ENCODE data around the gene SPACA7.

SPACA7 gene

DNA sequence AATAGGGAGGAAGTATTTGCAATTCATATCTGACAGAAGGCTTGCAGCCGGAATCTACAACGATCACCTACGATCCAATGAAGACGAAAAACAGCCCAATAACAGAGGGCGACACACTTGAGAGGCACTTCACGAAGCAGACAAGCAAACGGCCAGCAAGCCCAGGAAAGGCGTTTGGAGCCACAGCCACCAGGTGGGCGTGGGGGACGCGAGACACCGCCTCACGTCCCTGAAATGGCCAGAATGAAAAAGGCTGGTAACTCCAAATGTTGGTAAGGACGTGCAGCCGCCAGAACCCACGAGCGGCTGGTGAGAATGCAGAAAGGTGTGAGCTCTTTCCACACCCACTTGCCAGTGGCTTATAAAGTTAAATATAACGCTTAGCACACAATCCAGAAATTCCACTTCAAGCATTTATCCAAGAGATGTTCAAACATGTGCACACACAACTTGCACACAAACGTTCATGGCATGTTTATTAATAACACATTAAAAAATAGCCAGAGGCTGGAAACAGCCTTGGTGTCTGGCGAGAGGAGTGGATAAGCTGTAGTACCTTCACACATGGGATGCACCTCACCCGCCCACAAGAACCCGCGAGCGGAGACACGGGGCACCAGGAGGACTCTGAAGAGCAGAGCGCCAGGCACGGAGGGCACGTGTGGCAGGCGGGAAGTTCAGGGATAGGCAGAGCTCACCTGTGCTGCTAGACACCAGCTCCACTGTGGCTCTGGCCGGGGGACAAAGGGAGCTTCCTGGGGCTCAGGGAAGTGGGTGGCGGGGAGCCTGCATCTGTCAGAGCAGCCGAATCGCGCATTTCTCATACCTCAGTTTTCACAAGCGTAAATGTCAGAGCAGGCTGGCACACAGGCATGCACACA lies 89.3 kb downstream of the SPACA7 start:
- no peak for DNase-seq (ENCODE audit: low read depth in 2 of 2)

GRCh38 chr13:112466132-112467058 lies 90.2 kb downstream of the SPACA7 start:
- DNase-seq (ENCODE audit: low read depth in 2 of 2), result no peak

DNA sequence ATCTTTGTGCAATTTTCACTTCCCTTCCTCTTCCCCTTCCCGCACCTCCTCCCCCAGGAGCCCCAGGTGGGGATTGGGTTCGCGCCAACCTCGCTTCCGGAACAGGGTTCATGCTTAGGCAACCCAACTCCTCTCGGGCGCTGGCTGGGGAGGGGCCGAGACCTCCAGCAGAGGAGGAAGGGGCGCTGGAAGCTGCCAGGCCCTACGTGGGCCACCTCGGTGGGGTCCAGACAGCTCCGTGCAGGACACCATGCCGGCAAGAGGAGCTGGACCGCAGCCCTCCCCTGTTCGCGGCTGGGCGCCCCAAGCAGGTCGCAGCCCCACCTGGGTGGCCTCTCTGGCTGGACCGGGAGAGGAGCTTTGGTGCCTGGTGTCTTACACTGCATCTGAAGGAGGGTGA lies 91.1 kb downstream of the SPACA7 start:
- no peak for DNase-seq (ENCODE audit: low read depth in 2 of 2)

DNA sequence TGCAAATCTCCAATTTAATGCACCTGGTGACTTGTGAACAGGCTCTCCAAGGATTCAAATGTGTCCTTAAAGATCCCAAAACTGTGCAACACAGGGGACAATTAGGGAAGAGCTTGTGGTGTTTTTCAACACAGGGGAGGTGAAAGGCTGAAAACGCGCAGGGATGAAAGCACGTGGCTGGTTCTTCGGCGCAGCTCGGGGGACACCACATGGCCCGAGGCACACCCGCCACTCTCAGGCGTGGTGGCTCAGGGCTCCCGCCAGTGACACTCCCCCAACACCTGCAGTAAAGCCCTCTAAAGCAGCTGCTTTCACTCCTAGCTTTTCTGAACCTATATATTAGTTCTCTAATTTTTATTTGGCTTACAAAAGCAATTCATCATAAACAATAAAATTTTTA lies 91.9 kb downstream of the SPACA7 start:
- no peak for DNase-seq (ENCODE audit: low read depth in 2 of 2)

DNA sequence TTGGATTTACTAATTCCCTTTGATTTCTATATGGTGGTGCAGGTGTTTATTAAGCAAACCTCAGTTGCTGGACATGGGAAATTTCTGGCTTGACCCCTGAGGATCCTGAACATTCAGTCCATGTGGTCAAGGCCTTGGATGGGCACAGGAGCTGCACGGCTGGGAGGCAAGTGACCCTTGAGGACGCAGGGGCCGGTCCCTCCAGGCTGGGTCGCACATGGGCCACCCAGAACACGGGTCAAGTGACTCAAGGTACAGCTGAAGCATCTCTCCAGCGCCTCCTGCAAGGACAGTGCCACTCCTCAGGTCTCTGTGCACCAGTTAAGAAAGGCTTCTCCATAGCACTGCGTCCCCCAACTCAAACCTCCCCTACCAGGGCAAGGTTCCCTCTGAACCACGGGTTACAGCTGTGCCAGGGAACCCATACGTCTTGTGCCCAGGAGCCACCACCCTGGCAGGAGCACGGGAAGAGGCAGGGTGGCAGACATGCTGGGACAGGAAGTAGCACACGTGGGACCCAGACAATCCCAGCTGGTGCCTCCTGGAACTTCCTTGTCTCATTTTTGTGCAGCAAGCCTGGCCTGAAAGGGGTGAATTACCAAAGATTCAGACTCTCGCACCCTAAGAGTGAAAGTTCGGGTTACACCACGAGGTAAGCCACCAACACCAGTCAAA lies 93.1 kb downstream of the SPACA7 start:
- no peak for DNase-seq (ENCODE audit: low read depth in 2 of 2)

- DNase-seq (ENCODE audit: low read depth in 2 of 2), result no peak
These were observed 97.7 kb downstream of the SPACA7 start for GRCh38 chr13:112473818-112474217.

- no peak for DNase-seq (ENCODE audit: low read depth in 2 of 2)
These were observed 98.7 kb downstream of the SPACA7 start for GRCh38 chr13:112474869-112475268.

- no peak for DNase-seq (ENCODE audit: low read depth in 2 of 2)
These were observed 99.7 kb downstream of the SPACA7 start for GRCh38 chr13:112475889-112476288.

DNA sequence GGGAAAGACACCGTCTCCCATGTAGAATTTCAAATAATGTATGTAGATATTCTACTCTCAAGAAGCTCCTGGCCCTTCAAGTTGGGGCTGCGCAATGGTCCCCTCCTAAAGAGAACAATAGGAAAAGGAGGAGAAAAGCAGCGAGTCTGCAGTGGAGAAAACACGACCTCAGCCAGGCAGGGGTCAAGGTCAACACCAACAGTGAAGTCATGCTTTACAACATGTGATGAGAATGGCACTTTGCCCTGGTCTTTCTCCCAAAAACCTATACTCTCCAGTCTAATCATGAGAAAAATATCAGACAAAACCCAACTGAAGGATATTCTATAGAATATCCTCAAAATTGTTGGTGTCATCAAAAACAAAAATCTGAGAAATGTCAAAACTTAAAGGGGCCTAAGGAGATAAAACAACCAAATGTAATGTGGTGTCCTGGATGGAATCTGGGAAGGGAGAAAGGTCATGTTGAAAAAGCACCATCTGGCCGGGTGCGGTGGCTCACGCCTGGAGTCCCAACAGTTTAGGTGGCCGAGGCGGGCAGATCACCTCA lies 101.0 kb downstream of the SPACA7 start:
- no peak for DNase-seq (ENCODE audit: low read depth in 2 of 2)

- DNase-seq (ENCODE audit: low read depth in 2 of 2), result no peak
These were observed 103.2 kb downstream of the SPACA7 start for GRCh38 chr13:112479389-112479788.

DNA sequence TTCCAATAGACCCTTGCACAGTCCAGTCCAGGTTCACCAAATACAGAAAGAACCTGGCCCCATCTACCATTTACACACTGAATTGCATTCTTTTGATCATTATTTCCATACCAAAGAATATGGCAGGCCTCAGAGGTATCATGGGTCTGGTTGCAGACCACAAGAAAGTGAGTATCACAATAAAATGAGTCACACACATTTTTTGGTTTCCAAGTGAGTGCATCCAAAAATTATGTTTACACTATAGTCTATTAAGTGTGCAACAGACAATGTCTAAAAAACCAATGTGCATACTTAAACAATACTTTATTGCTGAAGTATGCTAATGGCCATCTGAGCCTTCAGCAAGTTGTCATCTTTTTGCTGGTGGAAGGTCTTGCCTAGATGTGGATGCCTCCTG lies 105.3 kb downstream of the SPACA7 start:
- DNase-seq (ENCODE audit: low read depth in 2 of 2), result no peak

- no peak for DNase-seq (ENCODE audit: low read depth in 2 of 2)
These were observed 107.1 kb downstream of the SPACA7 start for GRCh38 chr13:112483299-112483698.
